SK-N-SH (cell line): ENCODE results near the gene LMO7. TPM values are rescaled to one million over a fixed set of nuclear protein-coding genes. Genes with fewer than 3 reads are reported as not detected.

Experiments
- CTCF ChIA-PET: fragments of 300-600, 350-600 bp; formaldehyde crosslinking; extraction: SDS; loops from one replicate; lab custom pipeline; 2021; lab: Yijun Ruan, JAX
- POLR2A ChIA-PET: fragments of 350-600 bp; sonication (Branson Sonifier 250); formaldehyde crosslinking; extraction: SDS; loops from one replicate; lab custom pipeline; 2020; ENCODE audit warnings: antibody characterized with exemption, inconsistent platforms; lab: Yijun Ruan, JAX
- DNase-seq: peaks from one replicate; pipeline ENCODE4 v3.0.0; 2012
- H2AFZ ChIP-seq: fragments of 200-600 bp; sonication (generic); 2 replicates; pipeline ENCODE4 v1.8.1; 2016; ENCODE audit warnings: antibody characterized with exemption, mild to moderate bottlenecking, low read depth
- H3F3A ChIP-seq: fragments of 200-600 bp; sonication (generic); replicated peaks from 2 replicates; pipeline ENCODE3; 2016; ENCODE audit warnings: antibody characterized with exemption, mild to moderate bottlenecking; ENCODE audit not compliant: insufficient read depth
- H3K27ac ChIP-seq, 2 experiments: fragments of 200-500 bp in 1 of 2; fragments of 200-600 bp in 1 of 2; sonication (Bioruptor generic) in 1 of 2; sonication (generic), shearing (Covaris generic) in 1 of 2; 2 replicates each; pipeline versions ENCODE4 v1.5.1 to v1.6.1; 2014 to 2016; ENCODE audit warnings: low read depth in 2 of 2, inconsistent platforms in 1 of 2, low read length in 1 of 2, mild to moderate bottlenecking in 1 of 2, mixed read lengths in 1 of 2
- H3K27me3 ChIP-seq: fragments of 200-600 bp; sonication (generic), shearing (Covaris generic); 2 replicates; pipeline ENCODE4 v1.6.1; 2016; ENCODE audit warnings: mixed run types; ENCODE audit not compliant: insufficient read depth
- H3K36me3 ChIP-seq, 2 experiments: fragments of 200-500 bp in 1 of 2; fragments of 200-600 bp in 1 of 2; sonication (Bioruptor generic) in 1 of 2; sonication (generic) in 1 of 2; replicated peaks in 1 of 2; 2 replicates each; pipeline versions ENCODE3 to v1.5.1; 2014 to 2016; ENCODE audit warnings: low read length in 1 of 2, mild to moderate bottlenecking in 1 of 2; ENCODE audit not compliant: insufficient read depth in 2 of 2, control insufficient read depth in 1 of 2
- H3K4me1 ChIP-seq, 2 experiments: fragments of 200-500 bp in 1 of 2; fragments of 200-600 bp in 1 of 2; sonication (Bioruptor generic) in 1 of 2; sonication (generic), shearing (Covaris generic) in 1 of 2; 2 replicates each; pipeline versions ENCODE4 v1.5.1 to v1.6.1; 2014 to 2016; ENCODE audit warnings: low read depth in 1 of 2, low read length in 1 of 2, mixed run types in 1 of 2; ENCODE audit not compliant: insufficient read depth in 2 of 2, control insufficient read depth in 1 of 2
- H3K4me2 ChIP-seq: fragments of 200-600 bp; sonication (generic), shearing (Covaris generic); 2 replicates; pipeline ENCODE4 v1.6.1; 2017; ENCODE audit warnings: mixed run types
- H3K4me3 ChIP-seq, 2 experiments: fragments of 200-500 bp in 1 of 2; fragments of 200-600 bp in 1 of 2; sonication (Bioruptor generic) in 1 of 2; sonication (generic), shearing (Covaris generic) in 1 of 2; 2 replicates each; pipeline versions ENCODE4 v1.5.1 to v1.8.1; 2014 to 2016; ENCODE audit warnings: low read depth in 2 of 2, inconsistent platforms in 1 of 2, low read length in 1 of 2, mild to moderate bottlenecking in 1 of 2, mixed read lengths in 1 of 2, moderate library complexity in 1 of 2
- H3K79me2 ChIP-seq: fragments of 200-600 bp; sonication (generic); 2 replicates; pipeline ENCODE4 v1.8.1; 2017; ENCODE audit warnings: mild to moderate bottlenecking; ENCODE audit not compliant: insufficient read depth
- H3K9ac ChIP-seq: fragments of 200-600 bp; sonication (generic); 2 replicates; pipeline ENCODE4 v1.6.1; 2017; ENCODE audit warnings: mixed run types
- H3K9me2 ChIP-seq: fragments of 200-600 bp; sonication (generic); 2 replicates; pipeline ENCODE4 v1.6.1; 2017; ENCODE audit warnings: mixed run types
- H3K9me3 ChIP-seq: fragments of 200-600 bp; sonication (generic); 2 replicates; pipeline ENCODE4 v1.6.1; 2017; ENCODE audit warnings: mixed run types, mild to moderate bottlenecking, moderate library complexity
- H4K20me1 ChIP-seq: fragments of 200-600 bp; sonication (generic); 2 replicates; pipeline ENCODE4 v1.6.1; 2017; ENCODE audit warnings: mild to moderate bottlenecking, mixed run types; ENCODE audit not compliant: insufficient read depth
- EP300 ChIP-seq, 2 experiments: IDR thresholded peaks; 2 replicates each; pipeline versions ENCODE4 v1.4.0 to v1.6.1; 2012; ENCODE audit warnings: borderline replicate concordance in 1 of 2, low read depth in 1 of 2, low read length in 1 of 2
- FOSL2 ChIP-seq: IDR thresholded peaks from 2 replicates; pipeline ENCODE4 v1.4.0; 2012; ENCODE audit warnings: low read depth, mild to moderate bottlenecking, moderate library complexity, borderline replicate concordance
- GABPA ChIP-seq: IDR thresholded peaks from 2 replicates; pipeline ENCODE4 v1.4.0; 2012; ENCODE audit warnings: low read depth, mild to moderate bottlenecking
- GATA2 ChIP-seq: sonication (generic); formaldehyde crosslinking; IDR thresholded peaks from 2 replicates; pipeline ENCODE4 v1.5.0; 2020; ENCODE audit warnings: mild to moderate bottlenecking, missing genetic modification reagents
- JUND ChIP-seq: IDR thresholded peaks from 2 replicates; pipeline ENCODE4 v1.4.0; 2012
- MEF2A ChIP-seq: IDR thresholded peaks from 2 replicates; pipeline ENCODE4 v1.4.0; 2012; ENCODE audit warnings: low read depth, borderline replicate concordance
- MXI1 ChIP-seq: IDR thresholded peaks from 2 replicates; pipeline ENCODE4 v1.6.1; 2012; ENCODE audit warnings: mild to moderate bottlenecking, low read depth, low read length, improper control_type of control experiment
- NFIC ChIP-seq: IDR thresholded peaks from 2 replicates; pipeline ENCODE4 v1.4.0; 2012; ENCODE audit warnings: borderline replicate concordance
- RAD21 ChIP-seq: IDR thresholded peaks from 2 replicates; pipeline ENCODE4 v1.6.1; 2012; ENCODE audit warnings: mild to moderate bottlenecking, low read length
- RFX5 ChIP-seq: IDR thresholded peaks from 2 replicates; pipeline ENCODE4 v1.6.1; 2012; ENCODE audit warnings: mild to moderate bottlenecking, improper control_type of control experiment, low read length
- SIN3A ChIP-seq: IDR thresholded peaks from 2 replicates; pipeline ENCODE4 v1.6.1; 2012; ENCODE audit warnings: low read depth, mild to moderate bottlenecking, low read length, moderate library complexity, borderline replicate concordance
- TAF1 ChIP-seq: IDR thresholded peaks from 2 replicates; pipeline ENCODE4 v1.6.1; 2012; ENCODE audit warnings: low read depth, mild to moderate bottlenecking, low read length, moderate library complexity, borderline replicate concordance
- WGBS: methylation state at CpG from one replicate; pipeline ENCODE4 v1.1.6; 2017; ENCODE audit warnings: low lambda C conversion rate; 5-methylcytosine and 5-hydroxymethylcytosine counted together
- polyA plus RNA-seq, 3 experiments: library from polyadenylated mRNA; depleted of rRNA; stranded (reverse); fragments of >200 nt; gene quantifications; 2 replicates each; pipeline ENCODE4 v1.2.3, GENCODE V29; 2012
- TF ChIP-seq, protein P1 (sequence below): IDR thresholded peaks from 2 replicates; pipeline ENCODE4 v1.4.0; 2012; ENCODE audit warnings: low read depth, borderline replicate concordance
- TF ChIP-seq, protein P2 (sequence below): IDR thresholded peaks from 2 replicates; pipeline ENCODE4; 2012

The LMO7 gene
- polyA plus RNA-seq, 1 of the 3 experiments (the other 2 are of a cell fraction): 83.6 TPM

- Histone ChIP-seq H3K9me3 (no peaks in the 10 kb centered on the region), H3K4me1 (peaks cover 13 to 15% of the 10 kb centered on the region in 2 experiments; a peak in 3 of 4 replicates), H3F3A (peaks cover 26% of the 10 kb centered on the region), H2AFZ (no peak overlapping the region), H3K4me3 (no peak overlapping the region), H3K27me3 (no peaks in the 10 kb centered on the region), H3K27ac (peak overlapping the region; percentile 26 to 39; a peak in 3 of 4 replicates), H3K79me2 (peaks cover 99% of the 10 kb centered on the region), H3K4me2 (peak overlapping the region; percentile 20; the same call in 1 of the 2 replicates), H4K20me1 (peaks cover 77% of the 10 kb centered on the region), H3K9me2 (no peaks in the 10 kb centered on the region), H3K36me3 (peaks cover 14 to 50% of the 10 kb centered on the region in 2 experiments), H3K9ac (no peak overlapping the region)
- CTCF ChIA-PET: interaction anchor here (1.1 kb wide), 1 partner anchor 117 kb away, joined by 7 read pairs; no protein-coding TSS in a partner anchor
- TF ChIP-seq EP300 (IDR thresholded peaks at IDR 0.05; ENCODE audit: borderline replicate concordance in 1 of 2, low read depth in 1 of 2, low read length in 1 of 2) (no peak), MEF2A (no peak), NFIC (peak; percentile 30; the same call in 1 of the 2 replicates), SIN3A (no peak), FOSL2 (no peak), GATA2 (CRISPR knock-in tag) (peak; percentile 68), TAF1 (no peak)
- TF ChIP-seq, protein P1, sequence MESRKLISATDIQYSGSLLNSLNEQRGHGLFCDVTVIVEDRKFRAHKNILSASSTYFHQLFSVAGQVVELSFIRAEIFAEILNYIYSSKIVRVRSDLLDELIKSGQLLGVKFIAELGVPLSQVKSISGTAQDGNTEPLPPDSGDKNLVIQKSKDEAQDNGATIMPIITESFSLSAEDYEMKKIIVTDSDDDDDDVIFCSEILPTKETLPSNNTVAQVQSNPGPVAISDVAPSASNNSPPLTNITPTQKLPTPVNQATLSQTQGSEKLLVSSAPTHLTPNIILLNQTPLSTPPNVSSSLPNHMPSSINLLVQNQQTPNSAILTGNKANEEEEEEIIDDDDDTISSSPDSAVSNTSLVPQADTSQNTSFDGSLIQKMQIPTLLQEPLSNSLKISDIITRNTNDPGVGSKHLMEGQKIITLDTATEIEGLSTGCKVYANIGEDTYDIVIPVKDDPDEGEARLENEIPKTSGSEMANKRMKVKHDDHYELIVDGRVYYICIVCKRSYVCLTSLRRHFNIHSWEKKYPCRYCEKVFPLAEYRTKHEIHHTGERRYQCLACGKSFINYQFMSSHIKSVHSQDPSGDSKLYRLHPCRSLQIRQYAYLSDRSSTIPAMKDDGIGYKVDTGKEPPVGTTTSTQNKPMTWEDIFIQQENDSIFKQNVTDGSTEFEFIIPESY: no peak
- POLR2A ChIA-PET: no interaction called here
- DNase-seq: peak; percentile 19
- WGBS: 72% methylated on average over 6 of the region's 6 CpGs
These were observed 176.6 kb downstream of the LMO7 start for GRCh38 chr13:75812751-75813181.

DNA sequence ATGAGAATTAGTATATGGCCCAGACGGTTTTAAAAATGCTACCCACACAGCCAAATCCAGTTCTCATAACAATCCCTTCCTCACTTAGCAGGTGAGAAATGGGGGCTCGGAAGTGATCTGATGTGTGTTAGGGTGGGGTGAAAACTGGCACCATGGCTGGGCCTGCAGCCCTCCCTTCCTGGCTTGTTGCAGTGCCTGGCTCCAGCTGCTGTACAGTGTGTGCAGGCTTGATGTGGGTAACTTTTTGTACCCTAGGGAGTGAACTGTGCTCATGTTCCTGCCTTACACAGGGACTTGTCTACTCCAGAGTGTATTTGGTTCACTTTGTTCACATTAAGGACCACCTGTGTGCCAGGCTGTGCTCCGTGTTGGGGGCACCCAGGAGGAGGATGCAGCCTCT is 177.2 kb downstream of the LMO7 start:
- Histone ChIP-seq H3K4me3 (no peak overlapping the region), H4K20me1 (peaks cover 72% of the 10 kb centered on the region), H3K9me2 (no peaks in the 10 kb centered on the region), H2AFZ (no peak overlapping the region), H3K27ac (peak overlapping the region in 1 of 2 experiments; percentile 26; a peak in 2 of 4 replicates), H3K9me3 (no peaks in the 10 kb centered on the region), H3K79me2 (peaks cover 98% of the 10 kb centered on the region), H3K27me3 (no peaks in the 10 kb centered on the region), H3K4me1 (peaks cover 13 to 15% of the 10 kb centered on the region in 2 experiments; a peak in 3 of 4 replicates), H3K9ac (no peak overlapping the region), H3K4me2 (no peak overlapping the region), H3K36me3 (peaks cover 17 to 52% of the 10 kb centered on the region in 2 experiments), H3F3A (peaks cover 26% of the 10 kb centered on the region)
- 71% methylated on average over 3 of the region's 3 CpGs for WGBS
- POLR2A ChIA-PET: no interaction called here
- peak; percentile 9 for DNase-seq
- CTCF ChIA-PET: interaction anchor here (1.1 kb wide), 1 partner anchor 118 kb away, joined by 7 read pairs; no protein-coding TSS in a partner anchor
- TF ChIP-seq, protein P2, sequence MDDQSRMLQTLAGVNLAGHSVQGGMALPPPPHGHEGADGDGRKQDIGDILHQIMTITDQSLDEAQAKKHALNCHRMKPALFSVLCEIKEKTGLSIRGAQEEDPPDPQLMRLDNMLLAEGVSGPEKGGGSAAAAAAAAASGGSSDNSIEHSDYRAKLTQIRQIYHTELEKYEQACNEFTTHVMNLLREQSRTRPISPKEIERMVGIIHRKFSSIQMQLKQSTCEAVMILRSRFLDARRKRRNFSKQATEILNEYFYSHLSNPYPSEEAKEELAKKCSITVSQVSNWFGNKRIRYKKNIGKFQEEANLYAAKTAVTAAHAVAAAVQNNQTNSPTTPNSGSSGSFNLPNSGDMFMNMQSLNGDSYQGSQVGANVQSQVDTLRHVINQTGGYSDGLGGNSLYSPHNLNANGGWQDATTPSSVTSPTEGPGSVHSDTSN: no peak
- TF ChIP-seq RFX5 (no peak), GABPA (no peak), FOSL2 (no peak), JUND (no peak), MEF2A (no peak), RAD21 (no peak), MXI1 (no peak)
